ENCODE measurements around the gene SCLY.

- no peak for TF ChIP-seq ZFP30 (CRISPR knock-in tag; IDR thresholded peaks at IDR 0.05)
- TF ChIP-seq PATZ1 (CRISPR knock-in tag; IDR thresholded peaks at IDR 0.05; ENCODE audit: borderline replicate concordance) = no peak
- no peak for TF ChIP-seq PPARA (CRISPR knock-in tag; IDR thresholded peaks at IDR 0.05; ENCODE audit: borderline replicate concordance)
Measured at GRCh38 chr2:238042849-238043584, 17.8 kb upstream of the SCLY start.

Measured in SK-N-SH treated with all-trans-retinoic acid at 6 μM for 48 hours (cell line).